Measurements from ENCODE around the gene CHST11.

GRCh38 chr12:104604995-104605675 lies 148.4 kb downstream of the CHST11 start:
- TF ChIP-seq CTCF (IDR thresholded peaks at IDR 0.05; ENCODE audit: insufficient read depth, low read length, poor library complexity, severe bottlenecking) = no peak
- TF ChIP-seq EZH2phosphoT487 (conservative IDR thresholded peaks at IDR 0.05; ENCODE audit: low read length) = no peak
